IPS-15b (cell line): ENCODE measurements around the gene NME7.

Experiments
- H3K27me3 ChIP-seq: one replicate; pipeline ENCODE4 v1.6.1; 2013; ENCODE audit warnings: low read length; ENCODE audit not compliant: control insufficient read depth, insufficient read depth
- H3K36me3 ChIP-seq: one replicate; pipeline ENCODE4 v1.6.1; 2013; ENCODE audit warnings: low read length; ENCODE audit not compliant: control insufficient read depth, insufficient read depth
- H3K4me1 ChIP-seq: one replicate; pipeline ENCODE4 v1.6.1; 2013; ENCODE audit warnings: mild to moderate bottlenecking, low read length; ENCODE audit not compliant: control insufficient read depth, insufficient read depth
- H3K4me3 ChIP-seq: one replicate; pipeline ENCODE4 v1.5.1; 2013; ENCODE audit warnings: low read depth, low read length
- H3K9ac ChIP-seq: one replicate; pipeline ENCODE4 v1.6.1; 2013; ENCODE audit warnings: low read depth, mild to moderate bottlenecking, low read length
- H3K9me3 ChIP-seq: one replicate; pipeline ENCODE4 v1.6.1; 2013; ENCODE audit warnings: mild to moderate bottlenecking, low read length; ENCODE audit not compliant: control insufficient read depth, insufficient read depth

NME7 gene

DNA sequence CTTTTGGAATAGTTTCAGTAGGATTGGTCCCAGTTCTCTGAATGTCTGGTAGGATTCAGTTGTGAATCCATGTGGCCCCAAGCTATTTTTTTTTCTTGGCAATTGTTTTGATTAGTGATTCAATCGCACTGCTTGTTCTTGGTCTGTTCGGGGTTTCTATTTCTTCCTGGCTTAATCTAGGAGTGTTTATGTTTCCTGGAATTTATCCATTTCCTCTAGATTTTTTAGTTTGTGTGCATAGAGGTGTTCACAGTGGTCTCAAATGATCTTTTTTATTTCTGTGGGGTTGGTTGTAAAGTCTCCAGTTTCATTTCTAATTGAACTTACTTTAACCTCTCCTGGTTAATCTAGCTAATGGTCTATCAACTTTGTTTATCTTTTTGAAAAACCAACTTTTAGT is 117.6 kb downstream of the NME7 start:
- Histone ChIP-seq H3K27me3 (no peaks in the 10 kb centered on the region), H3K4me3 (no peak overlapping the region), H3K36me3 (no peaks in the 10 kb centered on the region), H3K9ac (no peak overlapping the region), H3K4me1 (no peaks in the 10 kb centered on the region), H3K9me3 (no peaks in the 10 kb centered on the region)

DNA sequence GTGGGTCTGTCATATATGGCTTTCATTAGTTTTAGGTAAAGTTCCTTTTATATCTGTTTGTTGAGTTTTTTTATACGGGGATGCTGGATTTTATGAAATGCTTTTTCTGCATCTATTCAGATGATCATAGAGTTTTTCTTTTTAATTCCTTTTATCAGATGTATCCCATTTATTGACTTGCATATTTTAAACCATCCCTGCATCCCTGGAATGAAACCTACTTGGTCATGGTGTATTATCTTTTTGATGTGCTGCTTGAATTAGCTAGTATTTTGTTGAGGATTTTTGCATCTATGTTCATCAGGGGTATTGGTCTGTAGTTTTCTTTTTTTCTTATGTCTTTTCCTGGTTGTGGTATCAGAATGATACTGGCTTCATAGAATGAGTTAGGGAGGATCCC is 118.0 kb downstream of the NME7 start:
- Histone ChIP-seq H3K9me3 (no peaks in the 10 kb centered on the region), H3K27me3 (no peaks in the 10 kb centered on the region), H3K4me3 (no peak overlapping the region), H3K4me1 (no peaks in the 10 kb centered on the region), H3K9ac (no peak overlapping the region), H3K36me3 (no peaks in the 10 kb centered on the region)

DNA sequence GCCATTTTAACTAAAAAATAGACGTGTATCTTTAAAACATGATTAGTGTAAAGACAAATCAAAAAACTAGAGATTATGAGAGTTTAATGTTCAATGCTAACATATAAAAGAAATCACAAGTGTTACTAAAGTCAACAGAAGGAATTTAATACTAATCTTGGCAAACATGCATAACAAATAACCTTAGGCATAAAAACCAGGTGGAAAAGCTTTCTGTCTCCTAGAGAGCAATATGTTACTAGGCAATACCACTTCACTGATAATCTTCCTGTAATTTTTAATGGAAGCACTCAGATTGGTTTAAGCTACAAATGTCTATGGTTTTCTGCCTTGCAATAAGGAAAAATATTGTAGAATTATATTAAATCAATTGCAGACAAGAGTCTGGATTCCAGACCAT is 121.9 kb downstream of the NME7 start:
- Histone ChIP-seq H3K36me3 (no peaks in the 10 kb centered on the region), H3K27me3 (no peaks in the 10 kb centered on the region), H3K9me3 (no peaks in the 10 kb centered on the region), H3K4me3 (no peak overlapping the region), H3K4me1 (no peaks in the 10 kb centered on the region), H3K9ac (no peak overlapping the region)

DNA sequence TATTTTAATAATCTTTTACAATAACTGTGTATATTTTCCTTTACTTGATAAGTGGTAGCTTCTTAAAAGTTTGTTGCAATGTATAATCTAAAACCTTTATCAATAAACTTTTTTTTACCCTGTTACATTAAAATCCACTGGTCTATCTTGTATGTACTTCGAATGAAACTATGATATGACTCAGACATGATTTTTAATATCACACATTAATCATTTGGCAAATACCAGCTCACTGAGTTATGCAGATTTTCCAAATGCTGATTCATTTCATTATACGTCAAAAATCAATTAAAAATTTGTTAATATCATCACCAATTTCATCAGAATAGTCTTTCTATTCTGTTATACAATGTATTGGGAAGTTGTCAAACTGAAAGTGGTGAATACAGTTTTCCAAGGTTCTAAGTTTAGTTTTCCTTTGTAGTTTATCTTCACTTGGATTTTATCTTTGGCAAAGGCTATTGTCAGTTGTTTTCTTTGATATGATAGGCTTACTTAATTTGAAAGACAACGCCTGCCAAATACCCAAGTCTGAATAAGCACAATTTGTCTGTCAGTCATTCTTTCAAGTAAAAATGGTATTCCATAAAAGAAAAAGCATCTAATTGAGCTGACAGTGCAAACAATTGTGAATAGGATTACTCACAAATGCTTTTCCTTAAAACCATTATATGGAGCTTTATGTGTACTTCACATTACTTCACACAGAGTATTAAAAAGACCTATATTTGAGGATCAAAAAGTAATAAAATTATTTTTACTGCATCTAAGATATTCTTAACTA is 127.0 kb downstream of the NME7 start:
- no peaks in the 10 kb centered on the region for H3K9me3 ChIP-seq
- H3K4me3 ChIP-seq, result no peak overlapping the region
- no peaks in the 10 kb centered on the region for H3K4me1 ChIP-seq
- H3K9ac ChIP-seq, result no peak overlapping the region
- H3K36me3 ChIP-seq, result no peaks in the 10 kb centered on the region
- H3K27me3 ChIP-seq, result no peaks in the 10 kb centered on the region

DNA sequence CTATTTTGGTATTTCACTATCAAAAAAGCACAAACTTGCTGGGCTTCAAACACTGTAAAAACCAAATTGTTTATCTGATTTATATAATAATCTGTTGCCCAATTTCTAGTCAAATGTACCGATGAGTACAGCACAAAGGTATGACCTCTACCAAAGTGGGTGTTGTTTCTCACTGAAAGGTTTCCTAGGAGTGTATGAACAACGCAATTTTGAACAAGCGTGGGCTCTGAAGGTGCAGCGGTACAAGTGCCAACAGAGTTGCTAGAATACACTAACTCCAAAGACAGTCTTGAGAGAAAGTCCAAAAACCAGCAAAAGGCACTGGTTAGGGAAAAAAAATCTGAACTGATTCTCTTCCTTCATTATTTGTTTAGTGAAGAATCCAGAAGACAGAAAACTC is 130.7 kb downstream of the NME7 start:
- Histone ChIP-seq H3K4me3 (no peak overlapping the region), H3K36me3 (no peaks in the 10 kb centered on the region)

DNA sequence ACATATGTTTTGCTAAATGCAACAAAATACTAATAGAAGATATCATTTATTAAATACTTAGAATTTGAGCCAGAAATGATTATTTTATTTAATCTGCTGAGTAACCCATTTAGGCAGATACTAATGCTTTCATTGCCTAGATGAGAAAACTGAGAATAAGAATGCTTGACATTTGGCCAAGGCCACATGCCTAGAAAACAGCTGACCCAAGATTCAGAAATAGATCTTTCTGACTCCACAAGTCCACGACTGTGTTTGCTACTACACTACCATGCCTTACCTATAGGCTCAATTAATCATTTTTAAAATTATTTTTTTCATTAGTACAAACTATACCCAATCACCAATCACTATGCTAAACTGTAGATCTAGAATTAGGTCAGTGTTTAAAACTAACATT is 131.5 kb downstream of the NME7 start:
- no peaks in the 10 kb centered on the region for H3K27me3 ChIP-seq
- H3K4me1 ChIP-seq, result no peaks in the 10 kb centered on the region
- H3K4me3 ChIP-seq, result no peak overlapping the region
- H3K36me3 ChIP-seq, result no peaks in the 10 kb centered on the region
- H3K9me3 ChIP-seq, result no peaks in the 10 kb centered on the region
- no peak overlapping the region for H3K9ac ChIP-seq

More for the DNA sequence above, 130.7 kb downstream of the NME7 start:
- Histone ChIP-seq H3K4me1 (no peaks in the 10 kb centered on the region), H3K27me3 (no peaks in the 10 kb centered on the region), H3K9ac (no peak overlapping the region), H3K9me3 (no peaks in the 10 kb centered on the region)

DNA sequence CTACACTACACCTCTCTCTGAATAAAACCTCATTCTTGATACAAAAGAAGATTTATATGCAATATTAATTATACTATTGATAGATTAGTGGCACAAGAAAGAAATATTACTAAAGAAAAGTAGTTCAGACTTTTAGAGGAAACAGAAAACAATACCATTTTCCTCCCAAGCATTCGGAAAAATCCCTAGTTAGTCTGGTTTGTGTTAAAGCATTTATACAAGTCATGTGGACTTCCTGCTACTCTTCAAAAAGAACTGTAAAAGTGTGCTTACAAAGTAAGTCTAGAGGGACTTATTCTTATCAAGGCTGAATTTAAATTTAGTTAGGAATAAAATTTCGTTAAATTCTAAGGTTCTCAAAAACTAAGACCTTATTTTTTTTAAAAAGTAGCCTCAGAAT is 132.0 kb downstream of the NME7 start:
- no peak overlapping the region for H3K9ac ChIP-seq
- H3K4me3 ChIP-seq, result no peak overlapping the region
- no peaks in the 10 kb centered on the region for H3K9me3 ChIP-seq
- H3K36me3 ChIP-seq, result no peaks in the 10 kb centered on the region
- H3K4me1 ChIP-seq, result no peaks in the 10 kb centered on the region
- H3K27me3 ChIP-seq, result no peaks in the 10 kb centered on the region

DNA sequence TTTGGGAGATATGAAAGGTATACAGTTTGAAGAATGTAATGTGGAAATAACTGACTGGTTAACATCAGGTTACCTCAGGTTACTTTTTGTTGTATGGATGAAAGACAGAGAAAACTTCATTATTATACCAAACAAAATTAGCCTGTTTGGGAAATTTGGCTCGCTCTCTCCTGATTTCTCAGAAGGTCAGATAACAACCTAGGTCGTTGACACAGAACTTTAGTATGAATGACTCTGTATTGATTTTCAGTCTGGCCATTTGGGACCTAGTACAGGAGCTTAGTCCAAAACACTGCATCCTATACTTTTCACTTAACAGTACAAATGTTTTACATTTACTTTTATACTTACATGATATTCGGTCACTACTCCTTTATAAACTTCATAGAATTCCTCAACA is 132.8 kb downstream of the NME7 start:
- no peak overlapping the region for H3K9ac ChIP-seq
- no peak overlapping the region for H3K4me3 ChIP-seq
- no peaks in the 10 kb centered on the region for H3K36me3 ChIP-seq
- no peaks in the 10 kb centered on the region for H3K4me1 ChIP-seq
- no peaks in the 10 kb centered on the region for H3K9me3 ChIP-seq
- no peaks in the 10 kb centered on the region for H3K27me3 ChIP-seq

DNA sequence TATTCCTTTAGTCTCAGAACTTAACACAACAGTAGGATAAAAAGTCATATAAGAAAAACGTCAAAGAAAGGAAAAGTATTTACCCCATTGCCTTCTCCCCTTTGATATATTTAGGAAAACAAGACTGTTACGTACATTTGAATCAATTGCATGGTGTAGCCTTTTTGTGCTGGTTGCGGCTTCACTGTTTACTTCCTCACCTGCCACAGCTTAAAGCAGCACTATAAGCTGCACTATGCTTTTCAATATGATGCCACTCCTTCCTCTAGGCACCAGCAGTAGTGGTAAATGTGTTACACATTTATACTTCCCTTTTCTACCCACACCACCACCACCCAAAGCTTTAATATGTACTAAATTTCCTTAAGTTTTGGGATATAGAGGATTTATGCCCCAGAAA is 150.0 kb downstream of the NME7 start:
- H3K9me3 ChIP-seq, result no peaks in the 10 kb centered on the region
- no peak overlapping the region for H3K4me3 ChIP-seq
- H3K36me3 ChIP-seq, result no peaks in the 10 kb centered on the region
- H3K27me3 ChIP-seq, result no peaks in the 10 kb centered on the region
- H3K4me1 ChIP-seq, result peaks cover 4% of the 10 kb centered on the region
- H3K9ac ChIP-seq, result no peak overlapping the region

DNA sequence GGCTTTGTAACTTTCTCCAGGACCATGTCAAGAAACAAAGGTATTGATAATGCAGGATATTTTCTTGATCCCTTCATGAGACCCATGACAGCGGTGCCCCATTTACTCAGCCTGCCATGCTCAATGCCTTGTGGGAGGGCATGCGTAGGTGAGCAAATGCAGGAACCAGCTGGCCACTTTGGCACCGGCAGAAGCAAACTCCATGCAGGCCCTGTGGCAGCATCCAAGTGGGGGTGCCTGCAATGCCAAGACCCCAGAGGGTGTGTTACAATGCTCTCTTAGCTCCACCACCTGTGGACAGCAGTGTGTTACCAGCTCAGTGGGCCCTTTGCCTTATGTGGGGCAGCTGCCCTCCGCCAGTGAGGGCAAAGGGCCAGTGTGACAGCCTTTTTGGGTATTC is 153.0 kb downstream of the NME7 start:
- no peak overlapping the region for H3K4me3 ChIP-seq
- H3K9ac ChIP-seq, result no peak overlapping the region
- peaks cover 4% of the 10 kb centered on the region for H3K4me1 ChIP-seq
- no peaks in the 10 kb centered on the region for H3K36me3 ChIP-seq
- H3K9me3 ChIP-seq, result no peaks in the 10 kb centered on the region
- H3K27me3 ChIP-seq, result no peaks in the 10 kb centered on the region

DNA sequence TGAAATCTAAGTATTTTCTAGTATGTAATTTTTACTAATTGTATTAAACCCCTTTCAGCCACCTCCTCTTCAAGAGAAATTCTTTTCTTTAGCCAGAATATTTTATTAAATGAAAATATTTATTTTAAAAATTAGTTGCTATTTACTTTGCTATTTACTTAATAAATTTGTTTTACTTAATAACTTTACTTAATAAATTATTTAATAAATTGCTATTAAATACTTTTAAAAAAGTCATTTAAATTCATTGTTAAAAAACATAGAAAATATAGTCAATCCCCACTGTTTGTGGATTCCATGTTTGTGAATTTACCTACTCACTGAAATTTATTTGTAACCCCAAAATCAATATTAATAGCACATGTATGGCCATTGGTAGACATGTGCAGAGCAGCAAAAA is 155.5 kb downstream of the NME7 start:
- Histone ChIP-seq H3K9me3 (no peaks in the 10 kb centered on the region), H3K27me3 (no peaks in the 10 kb centered on the region), H3K9ac (no peak overlapping the region), H3K4me1 (peaks cover 4% of the 10 kb centered on the region), H3K4me3 (no peak overlapping the region), H3K36me3 (no peaks in the 10 kb centered on the region)

DNA sequence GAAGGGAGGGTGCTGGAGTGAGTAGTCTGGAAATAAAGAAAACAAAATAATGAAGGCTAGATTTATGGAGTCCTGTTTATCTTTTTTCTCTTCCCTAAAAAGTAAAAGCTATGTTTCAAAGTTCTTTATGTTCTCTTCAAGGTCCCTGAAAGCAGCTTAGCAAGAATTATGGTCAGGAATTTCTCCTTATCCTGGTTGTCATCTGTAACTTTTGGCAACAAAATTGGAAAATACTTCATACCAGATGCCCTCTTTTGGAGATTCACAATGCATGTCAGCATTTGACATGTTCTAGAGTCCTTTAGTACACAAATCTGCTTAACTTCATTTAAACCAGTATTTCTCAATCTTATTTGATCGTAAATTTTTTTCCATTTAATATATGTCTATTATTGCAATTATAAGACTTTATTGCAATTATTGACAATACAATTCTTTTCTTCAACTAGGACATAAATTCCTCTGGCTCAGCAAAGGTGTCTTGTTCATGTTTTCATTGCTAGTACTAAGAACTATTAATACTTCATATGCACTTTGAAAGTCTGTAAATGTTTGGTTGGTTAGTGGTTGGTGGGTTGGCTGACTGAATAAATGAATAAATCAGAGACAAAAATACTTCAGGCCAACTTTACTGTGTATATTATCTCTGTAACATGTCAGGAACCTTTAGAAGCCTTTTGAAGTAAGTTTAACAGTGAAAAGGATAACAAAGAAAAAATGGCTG is 159.6 kb downstream of the NME7 start:
- Histone ChIP-seq H3K4me3 (no peak overlapping the region), H3K4me1 (no peaks in the 10 kb centered on the region), H3K9ac (no peak overlapping the region), H3K9me3 (no peaks in the 10 kb centered on the region), H3K36me3 (no peaks in the 10 kb centered on the region), H3K27me3 (no peaks in the 10 kb centered on the region)
